GM21576 (cell line): ENCODE results near the gene OSBP2.

ENCODE experiments used
- ATAC-seq: cut with Tn5 transposase; IDR thresholded peaks from one replicate; pipeline ENCODE4 v1.9.1; 2021; ENCODE audit warnings: mild to moderate bottlenecking, moderate library complexity; ENCODE audit not compliant: unreplicated experiment

Gene OSBP2

DNA sequence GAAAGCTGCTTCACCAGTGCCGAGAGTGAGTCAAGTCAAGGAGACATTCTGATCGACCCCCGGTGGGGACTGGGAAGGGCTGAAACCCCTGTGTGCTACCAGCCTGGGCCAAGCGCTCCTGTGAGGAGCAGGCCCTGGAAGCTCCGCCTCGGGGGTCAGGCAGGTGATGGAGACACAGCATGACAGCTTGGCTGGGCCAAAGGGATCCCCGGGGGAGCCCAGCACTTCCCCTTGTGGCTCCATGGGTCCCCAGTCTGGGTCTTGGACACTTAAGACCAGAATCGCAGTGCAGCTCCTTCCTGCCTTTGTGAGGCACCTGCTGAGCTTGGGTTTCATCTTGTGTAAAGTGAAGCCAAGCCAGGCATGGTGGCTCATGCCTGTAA is 184.7 kb downstream of the OSBP2 start:
- ATAC-seq, result no peak

DNA sequence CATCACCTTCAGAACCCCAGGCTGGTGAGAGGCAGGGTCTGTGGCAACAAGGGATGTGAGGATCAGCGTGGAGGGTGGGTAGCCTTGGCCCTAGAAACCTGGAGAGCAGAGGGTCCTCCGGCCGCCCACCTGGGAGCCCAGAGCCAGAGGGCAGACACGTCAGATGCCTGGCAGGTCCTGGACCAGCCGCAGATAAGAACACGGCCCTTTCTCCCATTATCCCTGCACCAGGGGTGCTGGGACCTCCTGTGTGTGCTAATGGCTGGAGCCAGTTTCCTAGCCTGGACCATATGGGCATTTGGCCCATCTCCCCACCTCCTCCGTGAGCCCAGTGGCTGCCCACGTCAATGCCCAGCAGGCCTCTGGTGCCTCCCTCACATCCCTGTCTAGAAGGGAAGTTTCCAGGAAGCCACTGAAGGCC is 185.5 kb downstream of the OSBP2 start:
- ATAC-seq, result no peak

DNA sequence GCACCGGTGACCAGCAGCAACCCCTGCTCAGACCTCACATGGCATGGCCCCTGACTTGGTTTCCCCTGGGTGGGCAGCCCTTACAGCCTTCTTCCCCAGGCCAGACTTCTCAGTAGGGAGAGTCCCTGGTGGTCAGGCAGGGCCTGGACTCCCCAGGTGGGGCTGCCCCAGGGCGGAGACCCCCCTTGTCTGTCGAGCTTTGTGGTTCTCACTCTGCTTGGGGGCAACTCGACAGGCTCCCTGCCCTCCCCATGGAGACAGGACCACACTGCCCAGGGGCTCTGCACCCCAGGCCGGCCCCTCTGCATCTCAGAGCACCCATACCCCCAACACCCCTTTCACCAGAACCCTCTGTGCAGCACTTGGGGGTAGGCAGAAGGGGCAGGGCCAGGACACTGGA is 186.2 kb downstream of the OSBP2 start:
- ATAC-seq, result no peak

DNA sequence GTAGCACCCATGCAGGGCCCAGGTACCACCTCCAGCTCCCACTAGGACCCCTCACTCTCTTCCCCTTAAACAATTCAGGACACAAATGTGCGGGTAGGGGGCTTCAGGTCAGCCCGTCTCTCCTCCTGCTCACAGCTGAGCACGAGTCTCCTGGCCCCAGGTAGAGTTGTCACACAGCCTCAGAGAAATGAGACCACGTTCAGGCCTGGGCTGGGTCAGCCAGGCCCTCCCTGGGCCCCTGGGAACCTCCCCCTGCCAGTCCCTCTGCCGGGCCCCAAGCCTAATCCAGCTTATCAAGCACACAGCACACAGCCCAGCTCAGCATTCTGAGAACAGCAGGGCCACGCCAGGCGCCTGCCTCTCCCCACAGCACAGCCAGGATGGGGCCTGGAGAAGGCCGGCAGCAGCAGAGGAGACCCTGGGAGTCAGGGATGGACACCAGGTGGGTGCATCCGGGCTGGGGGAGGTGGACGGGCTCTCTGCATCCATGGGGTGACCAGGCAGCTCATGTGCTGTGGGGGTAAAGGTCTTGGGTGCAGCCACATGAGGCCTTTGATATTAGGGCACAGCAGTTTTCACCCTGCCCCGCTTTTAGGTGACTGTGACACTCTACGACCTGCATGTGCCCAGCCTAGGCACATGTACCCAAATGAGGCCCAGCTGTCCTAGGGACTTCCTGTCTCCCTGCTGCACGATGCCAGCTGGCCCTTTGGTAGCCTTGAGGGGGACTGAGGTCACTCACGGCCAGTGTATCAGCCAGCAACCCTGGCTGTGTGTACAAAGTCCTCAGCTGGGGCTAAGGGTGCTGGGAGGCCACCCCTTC is 186.9 kb downstream of the OSBP2 start:
- ATAC-seq, result no peak

DNA sequence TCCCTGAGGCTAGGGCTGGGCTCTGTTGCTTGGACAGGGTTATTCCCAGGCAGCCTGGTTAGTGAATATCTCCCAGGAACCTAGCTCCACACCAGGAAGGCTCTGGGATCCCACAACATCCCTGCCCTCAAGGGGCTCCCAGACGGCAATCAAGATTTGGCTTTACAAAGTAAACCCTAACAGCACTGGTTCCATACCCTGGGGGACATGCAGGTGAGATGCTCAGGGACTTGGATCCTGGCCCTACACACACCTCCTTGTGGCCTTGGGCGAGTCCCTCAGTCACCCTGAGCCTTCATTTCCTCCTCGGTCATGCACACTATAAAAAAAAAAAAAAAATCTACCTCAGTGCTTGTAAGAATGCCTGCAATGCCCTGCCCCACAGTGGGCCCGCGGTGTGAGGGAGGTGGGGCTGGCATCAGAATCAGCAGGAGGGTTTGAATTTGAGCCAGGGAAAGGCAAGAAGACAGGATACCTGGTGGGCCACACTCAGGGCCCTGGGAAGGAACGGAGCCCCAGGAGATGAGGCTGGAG is 187.6 kb downstream of the OSBP2 start:
- ATAC-seq, result no peak

DNA sequence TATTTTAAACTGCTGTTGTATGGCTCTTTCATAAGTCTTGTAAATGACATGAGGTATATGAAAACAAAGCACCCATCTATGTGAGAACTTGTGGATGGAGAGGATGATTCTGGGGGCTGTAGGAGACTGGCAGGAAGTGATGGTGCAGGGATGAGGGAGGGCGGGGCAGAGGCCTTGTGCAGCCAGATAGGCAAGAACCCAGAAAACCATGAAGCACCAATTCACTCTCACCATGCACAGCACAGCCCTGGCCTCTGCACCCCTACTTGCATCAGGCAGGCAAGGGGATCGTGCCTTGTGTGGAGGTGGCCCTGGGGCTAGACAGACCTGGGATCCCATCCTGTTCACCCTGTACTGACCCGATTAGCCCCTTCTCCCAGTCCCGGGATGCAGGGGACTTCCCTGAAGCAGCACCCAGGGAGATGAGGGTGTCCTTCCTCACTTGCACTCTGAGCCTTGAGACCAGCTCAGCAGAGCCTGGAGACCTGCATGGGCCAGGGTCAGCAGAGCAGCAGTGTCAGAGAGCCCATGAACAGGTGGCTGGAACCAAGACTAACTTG is 188.4 kb downstream of the OSBP2 start:
- no peak for ATAC-seq

DNA sequence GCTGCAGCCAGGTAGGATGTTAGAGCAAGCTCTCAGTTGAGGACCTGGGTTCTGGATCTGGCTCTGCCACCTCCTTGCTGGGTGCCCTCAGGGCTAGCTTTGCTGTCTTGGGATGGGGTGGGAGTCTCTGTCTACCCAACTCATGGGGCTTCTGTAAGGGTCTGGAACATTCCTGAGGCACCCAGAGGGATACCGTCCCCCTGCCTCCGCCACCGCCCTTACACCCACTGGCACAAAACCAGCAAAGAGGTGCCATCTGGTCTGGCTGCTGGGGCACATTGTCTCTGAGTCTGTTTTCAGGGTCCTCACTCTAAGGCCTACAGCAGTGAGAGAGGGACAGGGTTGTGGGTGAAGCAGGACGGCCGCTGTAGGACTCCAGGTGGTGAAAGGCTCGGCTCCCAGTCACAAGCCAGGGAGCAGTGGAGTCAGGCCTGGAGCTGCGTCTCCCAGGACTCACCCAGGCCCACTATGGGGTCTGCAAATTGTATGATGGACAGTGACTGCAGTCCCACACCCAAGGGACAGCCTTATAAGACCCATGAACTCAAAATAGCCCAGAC is 189.0 kb downstream of the OSBP2 start:
- ATAC-seq, result no peak

DNA sequence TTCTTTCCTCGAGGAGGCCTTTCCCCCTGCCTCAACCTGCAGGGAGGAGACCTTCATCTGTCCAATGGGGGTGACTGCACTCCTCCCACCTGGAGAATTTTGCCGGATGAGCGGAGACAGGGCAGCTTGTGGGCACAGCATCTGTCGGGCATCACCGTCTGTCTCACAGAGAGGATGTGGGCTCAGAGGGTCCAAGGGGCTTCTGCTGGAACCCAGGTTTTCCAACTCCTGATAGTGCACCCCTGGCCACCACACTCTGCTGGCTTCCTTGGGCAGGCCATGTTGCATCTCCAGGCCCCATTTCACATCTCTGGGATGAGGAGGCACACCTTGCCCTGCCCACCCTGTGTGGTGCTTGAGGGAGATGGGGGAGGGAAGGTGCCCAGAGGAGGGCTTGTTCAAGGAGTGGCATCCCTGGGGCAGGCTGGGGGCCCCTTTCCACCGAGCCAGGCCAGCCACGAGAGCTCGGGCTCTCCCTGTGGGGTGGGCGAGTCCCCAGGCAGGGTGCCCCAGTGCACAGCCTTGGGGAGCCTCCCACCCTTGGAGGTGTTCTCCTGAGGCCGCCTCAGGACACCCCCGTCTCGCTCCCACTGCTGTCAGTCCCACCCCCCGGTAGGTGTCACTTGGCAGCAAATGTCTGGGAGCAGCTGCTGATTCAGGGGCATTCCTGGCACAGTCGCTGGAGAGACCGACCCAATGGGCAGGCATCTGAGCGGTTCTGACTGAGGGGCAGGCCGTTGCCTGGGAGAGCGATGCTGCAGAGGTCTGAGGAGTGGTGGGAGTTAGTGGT is 189.7 kb downstream of the OSBP2 start:
- ATAC-seq, result no peak

DNA sequence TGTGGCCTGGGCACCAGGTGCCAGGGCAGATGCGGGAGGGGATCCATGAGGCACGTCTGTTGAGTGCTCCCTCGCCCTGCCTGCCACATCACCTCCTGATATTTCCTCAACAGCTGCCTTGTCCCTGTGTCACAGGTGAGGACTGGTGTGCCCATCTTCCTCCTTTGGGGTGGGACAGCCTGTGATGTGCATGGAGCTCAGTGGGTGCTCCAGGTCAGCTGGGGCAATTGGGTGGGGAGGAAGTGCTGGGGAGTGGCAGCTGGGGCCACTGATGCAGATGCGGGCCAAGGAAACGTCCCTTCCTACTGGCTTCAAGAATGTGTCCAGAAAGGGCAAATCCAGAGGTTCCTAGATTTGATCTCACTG is 190.3 kb downstream of the OSBP2 start:
- ATAC-seq, result no peak

DNA sequence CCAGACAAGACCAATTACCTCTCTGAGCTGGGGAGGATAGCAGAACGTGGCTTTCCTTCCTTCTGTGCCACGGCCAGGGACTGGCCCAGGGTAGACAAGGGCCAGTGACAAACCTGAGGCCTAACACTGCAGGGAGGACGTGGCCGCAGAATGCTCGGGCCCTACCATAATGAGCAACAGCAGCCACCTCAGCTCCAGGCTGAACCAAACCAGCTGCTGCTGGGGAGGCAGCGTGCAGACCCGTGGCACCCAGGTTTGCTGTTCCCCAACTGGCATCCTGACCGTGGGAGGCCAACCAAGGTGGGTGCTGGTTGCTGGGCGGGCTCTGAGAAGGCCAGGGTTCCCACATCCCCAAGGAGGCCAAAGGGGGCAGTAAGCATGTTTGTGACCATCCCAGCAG is 190.9 kb downstream of the OSBP2 start:
- no peak for ATAC-seq

DNA sequence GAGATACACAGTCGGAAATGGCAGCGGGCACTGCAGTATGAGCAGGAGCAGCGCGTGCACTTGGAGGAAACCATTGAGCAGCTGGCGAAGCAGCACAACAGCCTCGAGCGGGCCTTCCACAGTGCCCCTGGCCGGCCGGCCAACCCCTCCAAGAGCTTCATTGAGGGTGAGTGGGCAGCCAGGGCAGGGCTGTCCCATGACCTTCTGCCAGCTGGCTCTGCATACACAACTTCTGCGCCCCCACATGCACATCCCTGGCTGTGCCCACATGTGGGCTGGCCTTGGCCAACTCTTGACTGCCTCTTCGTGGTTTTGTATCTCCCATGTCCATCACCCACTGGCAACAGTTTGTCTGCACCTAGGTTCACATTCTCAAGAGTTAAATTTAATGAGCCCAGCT is 192.8 kb downstream of the OSBP2 start:
- ATAC-seq, result no peak

DNA sequence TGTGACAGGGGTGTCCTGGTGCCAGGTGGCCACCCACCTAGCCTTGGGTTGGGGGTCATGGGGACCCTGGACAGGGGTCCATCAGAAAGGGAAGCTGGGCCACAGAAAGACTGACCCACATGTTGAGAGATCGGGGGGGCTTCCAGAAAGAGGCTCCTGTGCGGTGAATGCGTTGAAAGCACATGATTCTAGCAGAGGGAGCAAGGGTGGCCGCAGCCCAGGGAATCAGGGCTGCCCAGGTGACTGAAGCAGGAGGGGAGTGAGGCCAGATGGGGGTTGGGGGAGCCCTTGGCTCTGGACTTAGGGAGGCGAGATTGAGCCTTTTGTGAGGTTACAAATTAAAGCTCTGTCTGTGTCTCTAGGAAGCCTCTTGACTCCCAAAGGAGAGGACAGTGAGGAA is 193.2 kb downstream of the OSBP2 start:
- no peak for ATAC-seq

DNA sequence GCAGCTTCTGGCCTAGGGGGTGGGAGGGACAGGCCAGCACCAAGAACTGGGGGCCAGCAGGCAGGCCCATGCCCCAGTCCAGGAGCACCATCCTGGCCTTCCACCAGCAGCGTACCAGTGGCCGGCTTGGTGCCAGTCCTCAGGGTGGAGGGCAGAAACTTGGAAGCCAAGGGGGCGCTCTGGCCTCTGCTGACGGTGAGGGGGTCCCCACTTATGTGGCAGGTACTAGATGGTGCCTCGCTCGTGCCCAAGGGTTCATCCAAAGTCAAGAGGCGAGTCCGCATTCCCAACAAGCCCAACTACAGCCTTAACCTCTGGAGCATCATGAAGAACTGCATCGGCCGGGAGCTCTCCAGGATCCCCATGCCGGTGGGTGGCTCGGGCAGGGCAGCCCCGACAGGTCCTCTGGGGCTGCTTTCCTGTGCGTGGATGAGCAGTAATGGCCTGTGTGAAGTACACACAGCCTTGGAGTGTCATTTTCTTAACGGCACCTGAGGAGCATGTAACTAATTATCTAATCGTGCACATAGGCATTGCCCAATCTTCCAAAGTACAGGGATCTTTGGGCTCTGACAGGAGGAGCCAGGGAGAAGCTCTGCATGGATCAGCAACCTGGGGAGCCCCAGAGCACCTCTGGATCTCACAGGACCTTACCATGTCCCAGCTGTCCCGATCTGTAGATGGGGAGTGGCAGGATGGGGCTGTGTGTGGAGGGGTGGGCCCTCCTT is 194.8 kb downstream of the OSBP2 start:
- no peak for ATAC-seq

DNA sequence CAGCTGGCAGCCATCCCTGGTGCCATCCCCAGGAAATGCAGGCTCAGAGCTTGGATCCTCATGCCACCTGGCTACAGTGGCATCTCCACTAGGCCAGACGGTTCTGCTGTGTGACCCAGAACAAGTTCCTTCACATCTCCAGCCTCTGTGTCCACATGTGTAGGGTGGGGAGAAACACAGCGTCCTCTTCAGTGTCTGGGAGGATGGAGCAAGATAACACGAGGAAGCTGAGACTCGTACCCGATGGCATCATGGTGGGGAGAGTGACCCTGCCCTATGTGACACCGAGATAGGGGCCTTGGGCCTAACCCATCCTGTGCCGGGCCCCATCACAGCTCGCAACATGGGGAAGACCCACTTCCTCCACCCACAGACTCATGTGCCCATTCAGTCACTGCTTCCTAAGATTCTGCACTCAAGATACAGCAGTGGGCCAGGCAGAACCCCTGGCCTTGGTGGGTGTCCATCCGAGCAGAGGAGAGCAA is 195.4 kb downstream of the OSBP2 start:
- ATAC-seq, result no peak

DNA sequence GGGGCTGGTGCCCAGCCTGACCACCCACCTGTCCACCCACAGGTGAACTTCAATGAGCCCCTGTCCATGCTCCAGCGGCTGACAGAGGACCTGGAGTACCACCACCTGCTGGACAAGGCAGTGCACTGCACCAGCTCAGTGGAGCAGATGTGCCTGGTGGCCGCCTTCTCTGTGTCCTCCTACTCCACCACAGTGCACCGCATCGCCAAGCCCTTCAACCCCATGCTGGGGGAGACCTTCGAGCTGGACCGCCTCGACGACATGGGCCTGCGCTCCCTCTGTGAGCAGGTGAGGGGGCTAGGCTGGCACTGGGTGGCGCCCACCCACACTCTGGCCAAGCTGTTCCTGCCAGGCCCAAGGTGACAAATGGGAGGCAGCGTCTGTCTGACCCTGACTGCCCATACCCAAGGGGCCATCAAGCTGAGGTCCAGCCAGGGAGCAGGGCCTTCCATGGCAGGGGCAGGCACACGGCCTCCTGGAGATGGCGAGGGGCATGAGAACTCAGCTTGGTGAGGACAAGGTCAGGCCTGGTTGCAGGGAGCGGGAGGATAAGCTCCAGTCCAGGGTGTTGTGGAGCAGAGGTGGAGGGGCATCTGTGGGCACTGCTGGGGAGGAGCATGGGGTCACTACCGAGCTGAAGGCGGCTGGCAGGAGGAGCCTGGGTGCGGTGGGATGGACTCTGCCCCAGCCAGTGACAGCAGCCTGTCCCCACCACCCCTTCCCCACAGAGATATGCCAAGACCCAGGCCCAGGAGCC is 196.2 kb downstream of the OSBP2 start:
- ATAC-seq, result no peak

DNA sequence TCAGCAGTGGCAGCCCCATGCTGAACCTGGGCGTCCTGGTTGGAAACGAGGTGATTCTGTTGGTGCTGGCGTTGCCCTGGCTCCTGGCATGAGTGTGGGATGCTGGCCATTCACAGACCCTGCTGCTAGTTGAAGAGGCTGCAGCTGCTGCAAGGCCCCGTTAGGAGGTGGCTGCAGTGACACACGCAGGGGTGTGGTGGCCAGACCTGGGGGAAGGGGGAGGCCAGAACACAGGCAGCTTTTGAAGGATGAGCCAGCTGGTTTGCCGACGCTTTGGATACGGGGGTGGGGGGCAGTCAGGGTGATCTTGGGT is 196.7 kb downstream of the OSBP2 start:
- ATAC-seq, result no peak

DNA sequence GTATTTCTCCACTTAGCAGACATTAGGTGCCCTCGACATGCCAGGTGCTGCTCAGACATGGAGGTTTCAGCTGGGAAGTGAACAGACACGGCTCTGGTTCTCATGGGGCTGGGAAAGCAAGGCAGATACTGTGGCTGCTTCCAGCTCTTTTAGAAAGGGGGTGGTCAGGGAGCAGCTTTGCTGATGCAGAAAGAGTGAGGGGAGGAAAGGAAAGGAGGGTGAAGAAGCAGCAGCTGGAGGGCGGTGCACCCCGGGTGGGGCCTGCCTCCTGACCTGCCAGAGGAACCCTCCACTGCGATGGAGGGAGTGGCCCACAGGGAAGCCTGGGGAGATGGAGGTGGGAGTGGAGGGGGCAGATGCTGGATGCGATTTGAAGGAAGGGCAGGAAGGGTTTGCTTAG is 197.1 kb downstream of the OSBP2 start:
- ATAC-seq, result no peak

DNA sequence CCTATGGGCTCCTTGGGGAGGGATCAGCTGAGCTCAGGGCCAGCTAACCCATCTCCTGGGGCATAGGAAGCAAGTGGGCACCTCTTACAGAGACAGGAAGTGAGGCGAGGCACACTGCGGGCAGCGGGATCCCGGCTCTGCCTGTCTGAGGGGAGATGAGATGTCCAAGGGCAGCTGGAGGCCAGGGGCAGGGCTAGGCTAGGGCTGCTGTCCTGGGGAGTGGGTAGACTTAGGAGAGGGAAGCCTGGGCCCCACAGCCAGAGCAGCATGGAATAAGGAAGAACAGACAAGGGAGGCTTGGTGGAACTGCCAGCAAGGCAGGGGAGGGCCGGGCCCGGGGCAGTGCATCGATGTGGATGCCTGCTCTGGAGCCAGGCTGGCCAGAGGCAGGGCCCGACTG is 197.6 kb downstream of the OSBP2 start:
- no peak for ATAC-seq

DNA sequence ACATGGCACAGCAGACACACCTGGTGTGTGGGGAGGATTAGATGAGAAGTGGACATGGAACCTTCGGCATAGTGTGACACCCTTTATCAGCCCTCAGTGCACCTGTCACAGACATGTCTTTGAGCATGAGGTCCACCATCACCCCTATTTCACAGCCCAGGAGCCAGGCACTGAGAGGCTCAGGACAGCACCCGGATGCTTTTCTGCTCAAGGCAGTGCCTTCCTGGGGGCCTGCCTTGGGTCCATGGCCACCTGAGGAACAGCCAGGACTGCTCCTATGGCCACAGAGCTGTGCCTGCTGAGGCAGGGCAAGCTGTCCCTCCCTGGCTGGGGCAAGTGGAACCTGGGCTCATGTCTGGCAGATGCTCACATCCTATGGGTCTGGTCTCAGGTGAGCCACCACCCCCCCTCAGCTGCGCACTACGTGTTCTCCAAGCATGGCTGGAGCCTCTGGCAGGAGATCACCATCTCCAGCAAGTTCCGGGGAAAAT is 198.1 kb downstream of the OSBP2 start:
- no peak for ATAC-seq
